C4-2B (cell line): Measurements from ENCODE around the gene SLC35F3.

Experiments
- ZFX ChIP-seq: fragments of 450-650 bp; IDR thresholded peaks from 2 replicates; pipeline ENCODE4 v1.6.1; 2017
- TF ChIP-seq, protein P1 (sequence below): fragments of 450-650 bp; conservative IDR thresholded peaks from 2 replicates; pipeline ENCODE4 v1.5.1; 2017; ENCODE audit warnings: mild to moderate bottlenecking

DNA sequence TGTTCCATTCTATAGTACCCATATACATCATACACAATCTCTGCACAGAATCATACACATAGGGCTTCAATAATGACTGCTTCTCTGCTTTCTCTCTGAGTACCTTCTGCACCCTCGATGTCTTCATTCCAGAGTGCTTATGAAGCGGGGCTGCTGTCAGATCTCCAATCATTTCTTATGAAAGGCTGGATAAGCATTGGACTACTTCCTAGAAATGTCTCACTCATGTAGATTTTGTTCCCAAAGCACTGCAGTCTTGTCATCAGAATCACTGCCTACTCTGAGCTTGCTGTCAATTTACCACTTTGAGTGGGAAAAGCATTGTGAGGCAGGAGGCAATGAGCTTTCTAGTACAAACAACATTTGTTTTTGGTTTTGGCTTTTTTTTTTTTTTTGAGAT lies 179.0 kb downstream of the SLC35F3 start:
- TF ChIP-seq, protein P1, sequence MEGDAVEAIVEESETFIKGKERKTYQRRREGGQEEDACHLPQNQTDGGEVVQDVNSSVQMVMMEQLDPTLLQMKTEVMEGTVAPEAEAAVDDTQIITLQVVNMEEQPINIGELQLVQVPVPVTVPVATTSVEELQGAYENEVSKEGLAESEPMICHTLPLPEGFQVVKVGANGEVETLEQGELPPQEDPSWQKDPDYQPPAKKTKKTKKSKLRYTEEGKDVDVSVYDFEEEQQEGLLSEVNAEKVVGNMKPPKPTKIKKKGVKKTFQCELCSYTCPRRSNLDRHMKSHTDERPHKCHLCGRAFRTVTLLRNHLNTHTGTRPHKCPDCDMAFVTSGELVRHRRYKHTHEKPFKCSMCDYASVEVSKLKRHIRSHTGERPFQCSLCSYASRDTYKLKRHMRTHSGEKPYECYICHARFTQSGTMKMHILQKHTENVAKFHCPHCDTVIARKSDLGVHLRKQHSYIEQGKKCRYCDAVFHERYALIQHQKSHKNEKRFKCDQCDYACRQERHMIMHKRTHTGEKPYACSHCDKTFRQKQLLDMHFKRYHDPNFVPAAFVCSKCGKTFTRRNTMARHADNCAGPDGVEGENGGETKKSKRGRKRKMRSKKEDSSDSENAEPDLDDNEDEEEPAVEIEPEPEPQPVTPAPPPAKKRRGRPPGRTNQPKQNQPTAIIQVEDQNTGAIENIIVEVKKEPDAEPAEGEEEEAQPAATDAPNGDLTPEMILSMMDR: no peak
- no peak for TF ChIP-seq ZFX
